Kidney epithelial cell (primary cell): Measurements from ENCODE around the gene CHAC2. TPM values are rescaled to one million over a fixed set of nuclear protein-coding genes. Genes with fewer than 3 reads are reported as not detected.

Experiments used
- DNase-seq: peaks from one replicate; pipeline ENCODE4 v3.0.0-alpha.2; 2010; ENCODE audit warnings: low read depth
- H3K27me3 ChIP-seq: 2 replicates; pipeline ENCODE4 v1.6.0; 2011; ENCODE audit warnings: low read length; ENCODE audit not compliant: control insufficient read depth, insufficient read depth
- H3K36me3 ChIP-seq: 2 replicates; pipeline ENCODE4 v1.5.1; 2011; ENCODE audit warnings: low read length; ENCODE audit not compliant: control insufficient read depth, insufficient read depth
- H3K4me3 ChIP-seq: 2 replicates; pipeline ENCODE4 v1.5.1; 2011; ENCODE audit warnings: low read depth, mild to moderate bottlenecking, control low read depth, low read length
- CTCF ChIP-seq: IDR thresholded peaks from 2 replicates; pipeline ENCODE4 v1.5.1; 2011; ENCODE audit warnings: mild to moderate bottlenecking, moderate library complexity, low read length, control low read depth, inconsistent platforms; ENCODE audit not compliant: insufficient read depth, poor library complexity, severe bottlenecking
- total RNA-seq: library from RNA; depleted of rRNA; stranded (reverse); fragments of >200 nt; gene quantifications from 2 replicates; pipeline ENCODE4 v1.2.3, GENCODE V29; 2015

Gene CHAC2
- total RNA-seq, 1 donor from 2014 or later, result 7.2 TPM

DNA sequence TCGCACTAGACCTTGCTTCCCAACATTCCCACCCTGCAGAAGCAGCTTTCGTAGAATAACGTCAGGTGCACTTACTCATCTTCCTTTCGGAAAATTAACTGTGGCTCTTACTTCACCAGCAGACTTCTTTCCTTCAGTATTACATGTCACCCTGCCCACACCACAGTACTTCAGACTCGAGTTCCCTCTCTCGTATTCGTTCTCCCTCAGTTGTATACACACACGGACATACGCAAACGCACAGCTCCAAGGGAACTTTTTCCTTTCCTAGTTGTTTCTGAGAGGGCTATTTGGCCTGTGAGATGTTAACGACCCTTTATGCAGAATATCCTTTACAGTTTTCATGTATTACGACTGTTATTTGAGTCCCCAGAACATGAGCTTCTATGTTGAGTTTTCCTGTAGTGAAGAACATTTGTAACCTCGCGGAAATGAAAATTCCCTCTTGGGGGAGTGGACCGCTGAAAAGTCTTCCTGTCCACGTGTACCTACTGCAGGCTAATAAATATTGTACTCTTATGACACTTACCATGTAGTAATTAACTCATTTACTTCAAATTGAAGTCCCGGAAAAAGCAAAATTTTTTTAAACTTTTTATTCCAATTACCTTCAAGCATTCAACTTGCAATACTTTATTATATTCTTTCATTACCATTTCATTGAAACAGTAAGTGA, 20.1 kb downstream of the CHAC2 start:
- Histone ChIP-seq H3K27me3 (no peaks in the 10 kb centered on the region), H3K36me3 (no peaks in the 10 kb centered on the region), H3K4me3 (peak overlapping the region; percentile 71)
- DNase-seq, result no peak
- TF ChIP-seq CTCF, result no peak

DNA sequence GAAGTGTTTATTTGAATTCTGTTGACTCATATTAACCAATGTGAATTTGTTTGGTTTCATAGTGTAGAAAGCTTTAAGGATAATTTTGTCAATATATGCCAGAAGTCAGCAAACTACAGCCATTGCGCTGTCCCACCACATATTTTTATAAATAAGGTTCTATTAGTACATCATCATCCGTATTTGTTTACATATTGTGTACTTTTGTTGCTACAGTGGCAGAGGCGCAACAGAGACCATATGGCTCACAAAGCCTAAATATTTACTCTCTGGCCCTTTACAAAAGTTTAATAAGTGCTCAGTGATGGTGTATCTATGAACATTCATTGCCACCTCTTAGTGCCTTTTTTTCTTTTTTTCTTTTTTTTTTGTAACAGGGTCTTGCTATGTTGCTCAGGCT, 25.7 kb downstream of the CHAC2 start:
- TF ChIP-seq CTCF, result no peak
- no peaks in the 10 kb centered on the region for H3K36me3 ChIP-seq
- H3K27me3 ChIP-seq, result no peaks in the 10 kb centered on the region
- no peak overlapping the region for H3K4me3 ChIP-seq
- no peak for DNase-seq

DNA sequence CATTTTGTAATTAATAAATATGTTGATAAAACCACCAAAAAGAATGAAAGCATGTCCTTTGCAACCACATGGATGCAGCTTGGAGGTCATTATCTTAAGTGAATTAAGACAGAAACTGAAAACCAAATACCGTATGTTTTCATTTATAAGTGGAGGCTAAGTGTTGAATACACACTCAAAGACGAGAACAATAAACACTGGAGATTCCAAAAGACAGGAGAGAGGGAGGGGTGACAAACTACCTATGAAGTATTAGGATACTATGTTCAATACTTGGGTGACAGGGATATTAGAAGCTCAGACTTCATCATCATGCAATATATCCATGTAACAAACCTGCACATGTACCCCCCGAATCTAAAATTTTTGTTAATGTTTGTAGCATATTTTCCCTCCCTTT, 26.2 kb downstream of the CHAC2 start:
- Histone ChIP-seq H3K4me3 (no peak overlapping the region), H3K36me3 (no peaks in the 10 kb centered on the region), H3K27me3 (no peaks in the 10 kb centered on the region)
- no peak for DNase-seq
- TF ChIP-seq CTCF, result no peak

DNA sequence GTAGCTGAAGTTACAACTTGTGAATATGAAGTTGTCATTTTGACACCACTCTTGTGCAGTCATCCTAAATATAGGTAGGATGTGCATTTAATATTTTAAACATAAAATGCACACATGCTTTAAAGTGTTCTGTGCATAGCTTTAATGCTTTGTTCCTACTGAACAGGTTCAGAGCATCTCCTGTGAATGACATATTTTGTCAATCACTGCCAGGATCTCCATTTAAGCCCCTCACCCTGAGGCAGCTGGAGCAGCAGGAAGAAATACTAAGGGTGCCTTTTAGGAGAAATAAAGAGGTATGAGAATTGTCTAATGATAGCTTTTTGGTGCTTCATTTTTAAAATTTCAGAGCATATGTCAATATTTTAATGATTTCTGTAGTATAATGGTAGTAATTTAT, 33.9 kb downstream of the CHAC2 start:
- no peak for DNase-seq
- no peak for TF ChIP-seq CTCF
- Histone ChIP-seq H3K36me3 (no peaks in the 10 kb centered on the region), H3K27me3 (no peaks in the 10 kb centered on the region), H3K4me3 (no peak overlapping the region)

DNA sequence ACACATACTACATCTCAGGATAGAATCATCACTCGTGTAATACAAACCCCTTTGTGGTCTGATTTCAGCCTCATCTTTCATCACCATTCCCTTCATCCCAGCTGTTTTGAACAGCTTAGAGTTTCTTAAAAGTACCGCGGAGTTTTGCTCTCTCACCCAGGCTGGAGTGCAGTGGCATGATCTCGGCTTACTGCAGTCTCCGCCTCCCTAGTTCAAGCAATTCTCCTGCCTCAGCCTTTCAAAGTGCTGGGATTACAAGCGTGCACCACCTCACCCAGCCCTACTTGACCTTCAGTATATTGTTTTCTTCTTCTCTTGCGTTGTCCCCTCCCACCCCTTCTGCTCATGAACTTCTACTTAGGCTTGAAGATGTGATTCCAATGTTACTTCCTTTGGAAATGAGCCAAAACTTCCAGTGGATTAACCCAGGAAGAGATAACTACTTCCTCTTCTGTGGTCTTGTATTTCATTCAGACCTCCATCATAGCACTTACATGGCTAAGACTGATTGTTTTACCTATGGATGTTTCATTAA, 35.1 kb downstream of the CHAC2 start:
- no peak for DNase-seq
- Histone ChIP-seq H3K36me3 (no peaks in the 10 kb centered on the region), H3K4me3 (no peak overlapping the region), H3K27me3 (no peaks in the 10 kb centered on the region)
- no peak for TF ChIP-seq CTCF

DNA sequence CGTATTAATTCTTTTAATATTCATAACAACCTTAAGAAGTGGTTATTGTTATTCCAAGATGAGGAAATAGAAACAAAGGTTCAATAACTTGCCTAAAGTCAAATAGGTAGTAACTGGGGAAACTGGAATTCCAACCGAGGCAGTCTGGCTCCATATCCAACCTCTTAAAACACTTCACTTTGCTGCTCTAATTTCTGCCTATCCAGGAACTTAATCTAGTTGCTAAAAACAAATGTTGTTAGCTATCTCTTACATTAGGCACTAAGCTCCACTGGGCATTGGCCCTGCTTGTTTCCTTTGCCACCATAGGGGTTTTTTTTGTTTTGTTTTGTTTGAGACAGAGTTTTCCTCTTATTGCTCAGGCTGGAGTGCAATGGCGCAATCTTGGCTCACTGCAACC, 44.0 kb downstream of the CHAC2 start:
- Histone ChIP-seq H3K4me3 (no peak overlapping the region), H3K36me3 (no peaks in the 10 kb centered on the region), H3K27me3 (no peaks in the 10 kb centered on the region)
- no peak for TF ChIP-seq CTCF
- no peak for DNase-seq
